HEK293 (cell line): ENCODE data around the gene F10.

Experiments
- CTCF ChIA-PET: fragments of 350-600 bp; formaldehyde crosslinking; extraction: SDS; loops from one replicate; lab custom pipeline; 2021; ENCODE audit warnings: antibody characterized with exemption; lab: Yijun Ruan, JAX
- POLR2A ChIA-PET: fragments of 300-600 bp; formaldehyde crosslinking; extraction: SDS; loops from one replicate; lab custom pipeline; 2020; ENCODE audit warnings: antibody characterized with exemption, inconsistent platforms; lab: Yijun Ruan, JAX
- H3K27ac ChIP-seq: fragments of 200-500 bp; sonication (Bioruptor generic); 2 replicates; pipeline ENCODE4 v1.5.1; 2014; ENCODE audit warnings: low read depth, low read length, control low read depth, inconsistent platforms; ENCODE audit errors: extremely low read depth
- H3K36me3 ChIP-seq, 2 experiments: fragments of 200-500 bp in 1 of 2; sonication (Bioruptor generic) in 1 of 2; 1 replicate in 1 of 2; 2 replicates in 1 of 2; pipeline ENCODE4 v1.5.1; 2014 to 2017; ENCODE audit warnings: inconsistent platforms in 2 of 2, low read length in 2 of 2; ENCODE audit not compliant: control insufficient read depth in 2 of 2, insufficient read depth in 1 of 2
- H3K4me1 ChIP-seq: fragments of 200-500 bp; sonication (Bioruptor generic); 2 replicates; pipeline ENCODE4 v1.5.1; 2014; ENCODE audit warnings: mild to moderate bottlenecking, low read length, inconsistent platforms; ENCODE audit not compliant: control insufficient read depth, insufficient read depth
- H3K4me3 ChIP-seq: 2 replicates; pipeline ENCODE4 v1.5.1; 2011; ENCODE audit warnings: low read depth, mild to moderate bottlenecking, control low read depth, low read length, moderate library complexity
- H3K9me3 ChIP-seq: fragments of 200-500 bp; sonication (Bioruptor generic); 2 replicates; pipeline ENCODE4 v1.5.1; 2014; ENCODE audit warnings: low read depth, low read length, inconsistent platforms; ENCODE audit not compliant: control insufficient read depth, insufficient read depth
- EGR2 ChIP-seq: fragments of 450-650 bp; formaldehyde crosslinking; IDR thresholded peaks from 2 replicates; pipeline ENCODE4 v1.5.1; 2016; ENCODE audit warnings: low read depth, missing biosample characterization, missing genetic modification characterization
- GLIS1 ChIP-seq: fragments of 450-650 bp; formaldehyde crosslinking; IDR thresholded peaks from 2 replicates; pipeline ENCODE4 v1.5.1; 2016; ENCODE audit warnings: missing biosample characterization, missing genetic modification characterization
- KLF7 ChIP-seq: fragments of 450-650 bp; formaldehyde crosslinking; IDR thresholded peaks from 2 replicates; pipeline ENCODE4 v1.5.1; 2016; ENCODE audit warnings: missing biosample characterization, missing genetic modification characterization, borderline replicate concordance
- ZFHX2 ChIP-seq: fragments of 450-650 bp; formaldehyde crosslinking; conservative IDR thresholded peaks from 2 replicates; pipeline ENCODE4 v1.5.1; 2016; ENCODE audit warnings: missing biosample characterization, missing genetic modification characterization
- ZNF175 ChIP-seq: fragments of 450-650 bp; formaldehyde crosslinking; IDR thresholded peaks from 2 replicates; pipeline ENCODE4 v1.5.1; 2016; ENCODE audit warnings: missing biosample characterization, missing genetic modification characterization
- ZNF18 ChIP-seq: fragments of 450-650 bp; formaldehyde crosslinking; IDR thresholded peaks from 2 replicates; pipeline ENCODE4 v1.5.1; 2016; ENCODE audit warnings: missing biosample characterization, missing genetic modification characterization
- ZNF239 ChIP-seq: fragments of 450-650 bp; formaldehyde crosslinking; IDR thresholded peaks from 2 replicates; pipeline ENCODE4 v1.5.1; 2016; ENCODE audit warnings: missing biosample characterization, missing genetic modification characterization
- ZNF48 ChIP-seq: fragments of 450-650 bp; formaldehyde crosslinking; IDR thresholded peaks from 2 replicates; pipeline ENCODE4 v1.5.1; 2016; ENCODE audit warnings: missing biosample characterization, missing genetic modification characterization
- ZNF514 ChIP-seq: fragments of 450-650 bp; formaldehyde crosslinking; IDR thresholded peaks from 2 replicates; pipeline ENCODE4 v1.5.1; 2016; ENCODE audit warnings: missing biosample characterization, missing genetic modification characterization
- ZNF626 ChIP-seq: fragments of 450-650 bp; sonication (Bioruptor Pico); formaldehyde crosslinking; IDR thresholded peaks from 2 replicates; pipeline ENCODE4 v1.5.1; 2018; ENCODE audit warnings: missing biosample characterization, missing genetic modification characterization, inconsistent platforms
- ZNF658 ChIP-seq: fragments of 450-650 bp; formaldehyde crosslinking; IDR thresholded peaks from 2 replicates; pipeline ENCODE4; 2016; ENCODE audit warnings: missing biosample characterization, missing genetic modification characterization
- ZNF664 ChIP-seq: fragments of 450-650 bp; formaldehyde crosslinking; IDR thresholded peaks from 2 replicates; pipeline ENCODE4 v1.5.1; 2016; ENCODE audit warnings: missing biosample characterization, missing genetic modification characterization
- ZNF785 ChIP-seq: fragments of 450-650 bp; formaldehyde crosslinking; IDR thresholded peaks from 2 replicates; pipeline ENCODE4 v1.5.1; 2016; ENCODE audit warnings: missing biosample characterization, missing genetic modification characterization
- ZNF830 ChIP-seq: fragments of 450-650 bp; IDR thresholded peaks from 2 replicates; pipeline ENCODE4 v1.5.0; 2018; ENCODE audit warnings: missing biosample characterization, missing genetic modification characterization, low read depth, mild to moderate bottlenecking, moderate library complexity
- TF ChIP-seq, protein P1 (sequence below): fragments of 450-650 bp; formaldehyde crosslinking; IDR thresholded peaks from 2 replicates; pipeline ENCODE4 v1.5.1; 2017; ENCODE audit warnings: missing biosample characterization, missing genetic modification characterization
- TF ChIP-seq, protein P2 (sequence below): fragments of 450-650 bp; formaldehyde crosslinking; IDR thresholded peaks from 2 replicates; pipeline ENCODE4 v1.5.1; 2016; ENCODE audit warnings: missing biosample characterization, missing genetic modification characterization
- TF ChIP-seq, protein P3 (sequence below): fragments of 450-650 bp; formaldehyde crosslinking; IDR thresholded peaks from 2 replicates; pipeline ENCODE4 v1.5.1; 2017; ENCODE audit warnings: missing biosample characterization, missing genetic modification characterization

Gene F10

GRCh38 chr13:113126265-113127150 is 3.9 kb downstream of the F10 start:
- CTCF ChIA-PET: interaction anchor here (0.5 to 0.7 kb wide), 2 partner anchors 314 to 1652 kb away, joined by 3 read pairs; no protein-coding TSS in a partner anchor

DNA sequence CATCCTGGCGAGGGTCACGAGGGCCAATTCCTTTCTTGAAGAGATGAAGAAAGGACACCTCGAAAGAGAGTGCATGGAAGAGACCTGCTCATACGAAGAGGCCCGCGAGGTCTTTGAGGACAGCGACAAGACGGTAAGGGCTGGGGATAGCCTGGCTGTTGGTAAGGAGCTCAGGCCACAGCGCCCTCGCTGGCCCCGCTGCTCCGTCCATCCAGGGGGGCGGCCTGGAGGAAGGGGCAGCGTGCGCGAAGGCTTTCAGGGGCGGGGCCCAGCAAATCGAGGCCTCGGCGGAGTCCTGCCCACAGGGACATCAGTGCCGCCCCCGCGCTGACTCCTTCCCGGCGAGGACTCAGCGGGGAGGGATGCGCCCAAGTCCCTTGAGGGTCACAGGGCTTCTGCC is 6.9 kb downstream of the F10 start:
- POLR2A ChIA-PET: no interaction called here
- H3K4me1 ChIP-seq: no peaks in the 10 kb centered on the region
- TF ChIP-seq GLIS1 (tag by site-specific recombination): no peak
- no peak for TF ChIP-seq KLF7 (tag by site-specific recombination)
- no peak for TF ChIP-seq ZNF785 (tag by site-specific recombination)
- TF ChIP-seq ZNF18 (tag by site-specific recombination): no peak
- TF ChIP-seq ZNF48 (tag by site-specific recombination): no peak
- no peak for TF ChIP-seq ZNF514
- TF ChIP-seq, protein P1, sequence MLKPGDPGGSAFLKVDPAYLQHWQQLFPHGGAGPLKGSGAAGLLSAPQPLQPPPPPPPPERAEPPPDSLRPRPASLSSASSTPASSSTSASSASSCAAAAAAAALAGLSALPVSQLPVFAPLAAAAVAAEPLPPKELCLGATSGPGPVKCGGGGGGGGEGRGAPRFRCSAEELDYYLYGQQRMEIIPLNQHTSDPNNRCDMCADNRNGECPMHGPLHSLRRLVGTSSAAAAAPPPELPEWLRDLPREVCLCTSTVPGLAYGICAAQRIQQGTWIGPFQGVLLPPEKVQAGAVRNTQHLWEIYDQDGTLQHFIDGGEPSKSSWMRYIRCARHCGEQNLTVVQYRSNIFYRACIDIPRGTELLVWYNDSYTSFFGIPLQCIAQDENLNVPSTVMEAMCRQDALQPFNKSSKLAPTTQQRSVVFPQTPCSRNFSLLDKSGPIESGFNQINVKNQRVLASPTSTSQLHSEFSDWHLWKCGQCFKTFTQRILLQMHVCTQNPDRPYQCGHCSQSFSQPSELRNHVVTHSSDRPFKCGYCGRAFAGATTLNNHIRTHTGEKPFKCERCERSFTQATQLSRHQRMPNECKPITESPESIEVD (tag by site-specific recombination): no peak
- TF ChIP-seq ZNF664 (tag by site-specific recombination): no peak
- TF ChIP-seq ZNF830 (tag by site-specific recombination): no peak
- TF ChIP-seq ZNF239 (tag by site-specific recombination): no peak
- TF ChIP-seq, protein P2, sequence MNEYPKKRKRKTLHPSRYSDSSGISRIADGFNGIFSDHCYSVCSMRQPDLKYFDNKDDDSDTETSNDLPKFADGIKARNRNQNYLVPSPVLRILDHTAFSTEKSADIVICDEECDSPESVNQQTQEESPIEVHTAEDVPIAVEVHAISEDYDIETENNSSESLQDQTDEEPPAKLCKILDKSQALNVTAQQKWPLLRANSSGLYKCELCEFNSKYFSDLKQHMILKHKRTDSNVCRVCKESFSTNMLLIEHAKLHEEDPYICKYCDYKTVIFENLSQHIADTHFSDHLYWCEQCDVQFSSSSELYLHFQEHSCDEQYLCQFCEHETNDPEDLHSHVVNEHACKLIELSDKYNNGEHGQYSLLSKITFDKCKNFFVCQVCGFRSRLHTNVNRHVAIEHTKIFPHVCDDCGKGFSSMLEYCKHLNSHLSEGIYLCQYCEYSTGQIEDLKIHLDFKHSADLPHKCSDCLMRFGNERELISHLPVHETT (tag by site-specific recombination): no peak
- TF ChIP-seq ZNF175 (tag by site-specific recombination): no peak
- no peak for TF ChIP-seq ZNF626 (tag by site-specific recombination)
- no peaks in the 10 kb centered on the region for H3K36me3 ChIP-seq
- H3K9me3 ChIP-seq: no peaks in the 10 kb centered on the region
- CTCF ChIA-PET: no interaction called here
- H3K27ac ChIP-seq: no peak overlapping the region
- H3K4me3 ChIP-seq: no peak overlapping the region

More at GRCh38 chr13:113126265-113127150, 3.9 kb downstream of the F10 start:
- H3K4me3 ChIP-seq: no peak overlapping the region
- H3K36me3 ChIP-seq: no peaks in the 10 kb centered on the region
- H3K4me1 ChIP-seq: no peaks in the 10 kb centered on the region
- H3K9me3 ChIP-seq: no peaks in the 10 kb centered on the region
- H3K27ac ChIP-seq: no peak overlapping the region
- POLR2A ChIA-PET: interaction anchor here (0.5 kb wide), 1 partner anchor 464 kb away, joined by 5 read pairs; no protein-coding TSS in a partner anchor
- TF ChIP-seq, protein P3, sequence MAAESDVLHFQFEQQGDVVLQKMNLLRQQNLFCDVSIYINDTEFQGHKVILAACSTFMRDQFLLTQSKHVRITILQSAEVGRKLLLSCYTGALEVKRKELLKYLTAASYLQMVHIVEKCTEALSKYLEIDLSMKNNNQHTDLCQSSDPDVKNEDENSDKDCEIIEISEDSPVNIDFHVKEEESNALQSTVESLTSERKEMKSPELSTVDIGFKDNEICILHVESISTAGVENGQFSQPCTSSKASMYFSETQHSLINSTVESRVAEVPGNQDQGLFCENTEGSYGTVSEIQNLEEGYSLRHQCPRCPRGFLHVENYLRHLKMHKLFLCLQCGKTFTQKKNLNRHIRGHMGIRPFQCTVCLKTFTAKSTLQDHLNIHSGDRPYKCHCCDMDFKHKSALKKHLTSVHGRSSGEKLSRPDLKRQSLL (tag by site-specific recombination): no peak
- TF ChIP-seq ZFHX2 (tag by site-specific recombination) (peak; percentile 68), ZNF175 (tag by site-specific recombination) (no peak), ZNF658 (tag by site-specific recombination) (no peak), EGR2 (tag by site-specific recombination) (peak; percentile 66)
